ENCODE measurements around the gene NKD2.

Gene NKD2

DNA sequence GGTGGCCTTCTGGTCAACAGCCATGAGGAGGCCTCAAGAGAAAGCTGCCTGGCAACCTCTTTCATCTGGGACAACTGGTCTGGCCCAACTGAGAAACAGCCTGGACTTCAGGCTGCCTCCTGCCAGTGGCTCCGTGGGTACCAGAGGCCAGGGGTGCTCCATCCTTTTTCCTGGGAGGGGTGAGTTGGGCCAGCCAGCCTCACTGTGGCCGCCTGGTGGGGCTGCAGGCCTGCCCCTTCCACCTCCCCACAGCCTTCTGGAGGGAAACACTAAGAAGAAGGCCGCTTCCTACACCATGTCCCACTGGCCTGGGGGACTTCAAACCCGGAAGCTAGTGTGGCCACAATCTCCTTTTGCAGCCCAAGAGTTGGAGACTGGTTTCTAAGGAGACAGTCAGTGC, 13.8 kb upstream of the NKD2 start:
- Histone ChIP-seq H3K27me3 (ENCODE audit: control insufficient read depth, low read length) (peaks cover 7% of the 10 kb centered on the region; the same call in 1 of the 2 replicates), H3F3A (ENCODE audit: control insufficient read depth, insufficient read depth) (no peaks in the 10 kb centered on the region), H3K4me2 (ENCODE audit: low read length) (no peak overlapping the region), H3K36me3 (ENCODE audit: control insufficient read depth, low read length) (no peaks in the 10 kb centered on the region), H3K9me3 (ENCODE audit: control insufficient read depth, insufficient read depth, low read length) (no peaks in the 10 kb centered on the region), H3K4me1 (ENCODE audit: control insufficient read depth, low read length) (peaks cover 6% of the 10 kb centered on the region), H3K79me2 (ENCODE audit: control insufficient read depth, low read length) (no peaks in the 10 kb centered on the region), H4K20me1 (ENCODE audit: control insufficient read depth, insufficient read depth, low read depth, low read length) (no peaks in the 10 kb centered on the region), H3K9me2 (replicated peaks; ENCODE audit: control insufficient read depth, low read length) (no peaks in the 10 kb centered on the region), H3K4me3 (ENCODE audit: low read length) (no peak overlapping the region), H3K27ac (ENCODE audit: low read depth, low read length) (no peak overlapping the region)
- TF ChIP-seq EZH2phosphoT487 (IDR thresholded peaks at IDR 0.05; ENCODE audit: borderline replicate concordance, low read length) (no peak), CTCF (IDR thresholded peaks at IDR 0.05; ENCODE audit: low read depth, low read length, poor library complexity, severe bottlenecking) (no peak)

- no peak overlapping the region for H3K27ac ChIP-seq (ENCODE audit: low read depth, low read length)
- H3K9me2 ChIP-seq (replicated peaks; ENCODE audit: control insufficient read depth, low read length): no peaks in the 10 kb centered on the region
- H3K27me3 ChIP-seq (ENCODE audit: control insufficient read depth, low read length): peaks cover 3% of the 10 kb centered on the region; the same call in 1 of the 2 replicates
- H3F3A ChIP-seq (ENCODE audit: control insufficient read depth, insufficient read depth): no peaks in the 10 kb centered on the region
- no peaks in the 10 kb centered on the region for H4K20me1 ChIP-seq (ENCODE audit: control insufficient read depth, insufficient read depth, low read depth, low read length)
- H3K9me3 ChIP-seq (ENCODE audit: control insufficient read depth, insufficient read depth, low read length): no peaks in the 10 kb centered on the region
- TF ChIP-seq CTCF (IDR thresholded peaks at IDR 0.05; ENCODE audit: low read depth, low read length, poor library complexity, severe bottlenecking) (no peak), EZH2phosphoT487 (IDR thresholded peaks at IDR 0.05; ENCODE audit: borderline replicate concordance, low read length) (no peak)
- H3K36me3 ChIP-seq (ENCODE audit: control insufficient read depth, low read length): no peaks in the 10 kb centered on the region
- no peak overlapping the region for H3K4me2 ChIP-seq (ENCODE audit: low read length)
- H3K4me1 ChIP-seq (ENCODE audit: control insufficient read depth, low read length): peaks cover 4% of the 10 kb centered on the region
- no peaks in the 10 kb centered on the region for H3K79me2 ChIP-seq (ENCODE audit: control insufficient read depth, low read length)
- H3K4me3 ChIP-seq (ENCODE audit: low read length): no peak overlapping the region
Measured at GRCh38 chr5:995318-995717, 13.3 kb upstream of the NKD2 start.

GRCh38 chr5:997001-997474, 11.6 kb upstream of the NKD2 start:
- Histone ChIP-seq H3K4me3 (ENCODE audit: low read length) (0 out of 2 replicates have a peak overlapping the region, but pooled peaks have one; percentile 11), H3K9me3 (ENCODE audit: control insufficient read depth, insufficient read depth, low read length) (no peaks in the 10 kb centered on the region), H3K36me3 (ENCODE audit: control insufficient read depth, low read length) (no peaks in the 10 kb centered on the region), H3K4me1 (ENCODE audit: control insufficient read depth, low read length) (no peaks in the 10 kb centered on the region), H3F3A (ENCODE audit: control insufficient read depth, insufficient read depth) (no peaks in the 10 kb centered on the region), H3K4me2 (ENCODE audit: low read length) (no peak overlapping the region), H3K27ac (ENCODE audit: low read depth, low read length) (no peak overlapping the region), H3K79me2 (ENCODE audit: control insufficient read depth, low read length) (no peaks in the 10 kb centered on the region), H3K9me2 (replicated peaks; ENCODE audit: control insufficient read depth, low read length) (no peaks in the 10 kb centered on the region), H4K20me1 (ENCODE audit: control insufficient read depth, insufficient read depth, low read depth, low read length) (no peaks in the 10 kb centered on the region), H3K27me3 (ENCODE audit: control insufficient read depth, low read length) (no peaks in the 10 kb centered on the region)
- no peak for TF ChIP-seq CTCF (IDR thresholded peaks at IDR 0.05; ENCODE audit: low read depth, low read length, poor library complexity, severe bottlenecking)
- no peak for TF ChIP-seq EZH2phosphoT487 (IDR thresholded peaks at IDR 0.05; ENCODE audit: borderline replicate concordance, low read length)

All from DOHH2 (cell line).